IMR-90 (cell line): ENCODE results near the gene VEGFC. TPM values are rescaled to one million over a fixed set of nuclear protein-coding genes. Genes with fewer than 3 reads are reported as not detected.

Experiments
- ATAC-seq: fragments of 200-7000 bp; cut with Tn5 transposase; 2 replicates; pipeline ENCODE4 v1.9.1; 2020; ENCODE audit warnings: low read depth, mild to moderate bottlenecking, moderate library complexity
- BruUV-seq: library from RNA; stranded (reverse); fragments of 400-500 nt; replicated peaks from 2 replicates; lab custom pipeline; 2021; lab: Mats Ljungman, UMichigan
- CTCF ChIA-PET: fragments of 300-600 bp; formaldehyde crosslinking; extraction: SDS; loops from one replicate; lab custom pipeline; 2021; ENCODE audit warnings: antibody characterized with exemption; lab: Yijun Ruan, JAX
- POLR2A ChIA-PET: fragments of 300-600 bp; sonication (Branson Sonifier 250); formaldehyde crosslinking; loops from one replicate; lab custom pipeline; 2022; ENCODE audit warnings: antibody characterized with exemption; ENCODE audit not compliant: unreplicated experiment; lab: Charles Lee
- DNase-seq: peaks from one replicate; pipeline ENCODE4 v3.0.0; 2013
- H2AFZ ChIP-seq: replicated peaks from 2 replicates; pipeline ENCODE3; 2013; ENCODE audit warnings: low read length, mild to moderate bottlenecking; ENCODE audit not compliant: poor library complexity
- H2AK5ac ChIP-seq: 2 replicates; pipeline ENCODE4 v1.6.1; 2013; ENCODE audit warnings: low read depth, low read length, inconsistent platforms
- H2AK9ac ChIP-seq: replicated peaks from 2 replicates; pipeline ENCODE3; 2013; ENCODE audit warnings: mild to moderate bottlenecking, low read depth, low read length, moderate library complexity; ENCODE audit not compliant: poor library complexity
- H2BK120ac ChIP-seq: 2 replicates; pipeline ENCODE4 v1.6.1; 2013; ENCODE audit warnings: low read depth, low read length, inconsistent platforms
- H2BK15ac ChIP-seq: 3 replicates; pipeline ENCODE4 v1.6.1; 2013; ENCODE audit warnings: low read depth, low read length, inconsistent platforms
- H2BK20ac ChIP-seq: 2 replicates; pipeline ENCODE4 v1.6.1; 2013; ENCODE audit warnings: low read depth, mild to moderate bottlenecking, inconsistent platforms, low read length, moderate library complexity
- H2BK5ac ChIP-seq: 2 replicates; pipeline ENCODE4 v1.6.1; 2013; ENCODE audit warnings: mild to moderate bottlenecking, low read depth, low read length, inconsistent platforms; ENCODE audit not compliant: poor library complexity, severe bottlenecking
- H3K14ac ChIP-seq: replicated peaks from 2 replicates; pipeline ENCODE4 v1.6.1; 2013; ENCODE audit warnings: low read depth, low read length, inconsistent platforms
- H3K18ac ChIP-seq: 2 replicates; pipeline ENCODE4 v1.6.1; 2013; ENCODE audit warnings: low read depth, low read length, control low read depth
- H3K23ac ChIP-seq: 2 replicates; pipeline ENCODE4 v1.6.1; 2013; ENCODE audit warnings: low read depth, low read length, inconsistent platforms
- H3K27ac ChIP-seq: 2 replicates; pipeline ENCODE4 v1.5.1; 2013; ENCODE audit warnings: mild to moderate bottlenecking, control low read depth, low read length; ENCODE audit not compliant: insufficient read depth
- H3K27me3 ChIP-seq: 2 replicates; pipeline ENCODE4 v1.6.1; 2013; ENCODE audit warnings: low read length; ENCODE audit not compliant: control insufficient read depth, insufficient read depth
- H3K36me3 ChIP-seq: 2 replicates; pipeline ENCODE4 v1.6.1; 2013; ENCODE audit warnings: low read length, mixed read lengths; ENCODE audit not compliant: control insufficient read depth, insufficient read depth
- H3K4ac ChIP-seq: 2 replicates; pipeline ENCODE4 v1.6.1; 2013; ENCODE audit warnings: low read depth, low read length, inconsistent platforms
- H3K4me1 ChIP-seq: 2 replicates; pipeline ENCODE4 v1.6.1; 2013; ENCODE audit warnings: low read length, mixed read lengths; ENCODE audit not compliant: control insufficient read depth, insufficient read depth
- H3K4me2 ChIP-seq: 2 replicates; pipeline ENCODE4 v1.6.1; 2013; ENCODE audit warnings: low read depth, mild to moderate bottlenecking, control low read depth, low read length, moderate library complexity
- H3K4me3 ChIP-seq: 2 replicates; pipeline ENCODE4 v1.5.1; 2013; ENCODE audit warnings: low read depth, mild to moderate bottlenecking, control low read depth, low read length, moderate library complexity; ENCODE audit not compliant: insufficient read depth
- H3K56ac ChIP-seq: 2 replicates; pipeline ENCODE4 v1.6.1; 2013; ENCODE audit warnings: low read length, inconsistent platforms; ENCODE audit not compliant: insufficient read depth; ENCODE audit errors: extremely low read depth
- H3K79me1 ChIP-seq, 2 experiments: 2 replicates each; pipeline ENCODE4 v1.6.1; 2013; ENCODE audit warnings: low read length in 2 of 2, inconsistent platforms in 1 of 2, low read depth in 1 of 2
- H3K9ac ChIP-seq: 2 replicates; pipeline ENCODE4 v1.6.1; 2013; ENCODE audit warnings: low read depth, low read length, control low read depth
- H3K9me1 ChIP-seq: 2 replicates; pipeline ENCODE4 v1.6.1; 2013; ENCODE audit warnings: low read length, inconsistent platforms; ENCODE audit not compliant: insufficient read depth
- H3K9me3 ChIP-seq: 2 replicates; pipeline ENCODE4 v1.6.1; 2013; ENCODE audit warnings: low read length; ENCODE audit not compliant: control insufficient read depth, insufficient read depth
- H4K20me1 ChIP-seq: 2 replicates; pipeline ENCODE4 v1.6.1; 2013; ENCODE audit warnings: low read length, inconsistent platforms; ENCODE audit not compliant: insufficient read depth
- H4K5ac ChIP-seq: 2 replicates; pipeline ENCODE4 v1.6.1; 2013; ENCODE audit warnings: mild to moderate bottlenecking, low read depth, low read length, control low read depth
- H4K8ac ChIP-seq, 2 experiments: 2 replicates each; pipeline ENCODE4 v1.6.1; 2013; ENCODE audit warnings: low read depth in 2 of 2, low read length in 2 of 2, control low read depth in 1 of 2, inconsistent platforms in 1 of 2
- H4K91ac ChIP-seq: 2 replicates; pipeline ENCODE4 v1.6.1; 2013; ENCODE audit warnings: low read depth, low read length, inconsistent platforms; ENCODE audit not compliant: insufficient read depth
- BHLHE40 ChIP-seq: fragments of 150-350 bp; IDR thresholded peaks from 2 replicates; pipeline ENCODE4 v1.6.1; 2016; ENCODE audit warnings: mild to moderate bottlenecking, low read depth, low read length
- CHD1 ChIP-seq: IDR thresholded peaks from 2 replicates; pipeline ENCODE4 v1.6.1; 2012; ENCODE audit warnings: low read depth, low read length, improper control_type of control experiment
- ELK1 ChIP-seq: fragments of 150-350 bp; IDR thresholded peaks from 2 replicates; pipeline ENCODE4 v1.6.1; 2016; ENCODE audit warnings: low read depth, mild to moderate bottlenecking, low read length, moderate library complexity, borderline replicate concordance
- FOS ChIP-seq: fragments of 150-350 bp; IDR thresholded peaks from 2 replicates; pipeline ENCODE4 v1.6.1; 2016; ENCODE audit warnings: low read depth, low read length
- MAFK ChIP-seq: IDR thresholded peaks from 2 replicates; pipeline ENCODE4 v1.6.1; 2012; ENCODE audit warnings: low read depth, low read length, improper control_type of control experiment
- MAZ ChIP-seq: IDR thresholded peaks from 2 replicates; pipeline ENCODE4 v1.6.1; 2012; ENCODE audit warnings: low read depth, mild to moderate bottlenecking, low read length, improper control_type of control experiment, moderate library complexity, borderline replicate concordance
- MXI1 ChIP-seq: IDR thresholded peaks from 2 replicates; pipeline ENCODE4 v1.6.1; 2012; ENCODE audit warnings: low read depth, mild to moderate bottlenecking, low read length, moderate library complexity, borderline replicate concordance
- NFE2L2 ChIP-seq: fragments of 150-350 bp; IDR thresholded peaks from 2 replicates; pipeline ENCODE4 v1.6.1; 2016; ENCODE audit warnings: low read depth, mild to moderate bottlenecking, low read length
- POLR2A ChIP-seq: IDR thresholded peaks from 2 replicates; pipeline ENCODE4 v1.6.1; 2012; ENCODE audit warnings: mild to moderate bottlenecking, low read depth, low read length
- RAD21 ChIP-seq: IDR thresholded peaks from 2 replicates; pipeline ENCODE4 v1.6.1; 2012; ENCODE audit warnings: low read length, improper control_type of control experiment
- RCOR1 ChIP-seq: IDR thresholded peaks from 2 replicates; pipeline ENCODE4 v1.6.1; 2012; ENCODE audit warnings: mild to moderate bottlenecking, low read length, improper control_type of control experiment; ENCODE audit not compliant: insufficient replicate concordance
- RFX5 ChIP-seq: IDR thresholded peaks from 2 replicates; pipeline ENCODE4 v1.8.0; 2012; ENCODE audit warnings: low read depth, mild to moderate bottlenecking, low read length, moderate library complexity
- SMC3 ChIP-seq: fragments of 150-350 bp; IDR thresholded peaks from 2 replicates; pipeline ENCODE4 v1.6.1; 2016; ENCODE audit warnings: low read depth, mild to moderate bottlenecking, antibody characterized with exemption, low read length, moderate library complexity
- USF2 ChIP-seq: fragments of 150-350 bp; IDR thresholded peaks from 2 replicates; pipeline ENCODE4 v1.6.1; 2017; ENCODE audit warnings: mild to moderate bottlenecking, antibody characterized with exemption, low read length, low read depth
- WGBS, 2 experiments: methylation state at CpG; one replicate each; pipeline versions ENCODE4 v1.1.5 to v1.1.7; 2013; ENCODE audit warnings: missing lambda C conversion rate in 2 of 2; ENCODE audit not compliant: insufficient read length in 1 of 2; ENCODE audit errors: extremely low coverage in 2 of 2; 5-methylcytosine and 5-hydroxymethylcytosine counted together
- dilution Hi-C: fragments of 300-500 bp; cut with HindIII; formaldehyde crosslinking; loops from one replicate; pipeline ENCODE4 v1.14.3; 2018; ENCODE audit warnings: low sequenced_read_pairs; ENCODE audit not compliant: unreplicated experiment
- in situ Hi-C: fragments of 300-500 bp; cut with MboI; formaldehyde crosslinking; loops from 3 replicates; pipeline ENCODE4 v1.14.3; 2019; ENCODE audit warnings: low sequenced_read_pairs, inconsistent platforms, mixed read lengths
- intact Hi-C: fragments of 100-400 bp; cut with micrococcal nuclease; formaldehyde crosslinking; loops from 2 replicates; pipeline ENCODE4 v1.10.0; 2022
- polyA plus RNA-seq, 3 experiments: library from polyadenylated mRNA; depleted of rRNA; stranded (reverse); fragments of >200 nt; gene quantifications; 2 replicates each; pipeline ENCODE4 v1.2.3, GENCODE V29; 2012; ENCODE audit warnings: low replicate concordance in 1 of 3
- total RNA-seq: library from RNA; depleted of rRNA; stranded (reverse); fragments of >200 nt; gene quantifications from 2 replicates; pipeline ENCODE4 v1.2.3, GENCODE V29; 2012
- TF ChIP-seq, protein P1 (sequence below): conservative IDR thresholded peaks from 2 replicates; pipeline ENCODE4 v1.5.1; 2012; ENCODE audit warnings: mild to moderate bottlenecking, low read depth, low read length, improper control_type of control experiment

VEGFC gene
- total and polyA plus RNA-seq, 2 of the 4 experiments (the other 2 are of a cell fraction), result 22.9 to 49.7 TPM

DNA sequence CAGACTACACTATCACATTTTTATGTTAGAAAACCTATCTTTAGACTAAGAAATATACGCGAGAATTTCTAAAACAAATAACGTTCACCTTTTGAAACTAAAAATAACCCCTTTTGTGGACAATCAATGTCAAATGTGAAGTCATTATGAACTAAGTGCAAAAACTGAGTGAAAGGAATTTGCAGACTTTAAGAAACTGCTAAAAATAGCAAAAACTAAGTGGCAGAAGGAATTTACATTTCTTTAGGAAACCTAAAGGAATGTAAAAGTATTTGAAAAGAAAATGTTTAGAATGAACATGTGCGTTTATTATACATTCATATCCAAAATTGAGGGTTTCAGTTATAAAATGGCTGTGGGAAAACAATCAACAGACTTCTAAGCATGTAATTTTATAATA lies 58.3 kb downstream of the VEGFC start:
- Histone ChIP-seq H2BK120ac (no peak overlapping the region), H3K14ac (no peak overlapping the region), H3K4ac (no peak overlapping the region), H3K27me3 (no peaks in the 10 kb centered on the region), H3K4me1 (peaks cover 10% of the 10 kb centered on the region), H4K20me1 (peaks cover 68% of the 10 kb centered on the region), H3K9me3 (no peaks in the 10 kb centered on the region), H3K27ac (no peak overlapping the region), H3K9ac (no peak overlapping the region), H4K91ac (no peak overlapping the region), H3K4me2 (no peak overlapping the region), H2AK5ac (no peak overlapping the region), H3K9me1 (peaks cover 15% of the 10 kb centered on the region), H3K23ac (no peak overlapping the region), H3K56ac (no peak overlapping the region), H4K5ac (no peak overlapping the region), H2BK5ac (no peak overlapping the region), H3K4me3 (no peak overlapping the region), H2AK9ac (no peak overlapping the region), H2AFZ (no peak overlapping the region), H3K36me3 (no peaks in the 10 kb centered on the region; the same call in 1 of the 2 replicates), H3K18ac (no peak overlapping the region), H4K8ac (no peak overlapping the region), H2BK20ac (no peak overlapping the region), H2BK15ac (no peak overlapping the region), H3K79me1 (peaks cover 0 to 28% of the 10 kb centered on the region in 2 experiments; a peak in 2 of 4 replicates)
- dilution Hi-C loops, result no loop called here
- DNase-seq, result no peak
- TF ChIP-seq POLR2A, result no peak
- TF ChIP-seq BHLHE40, result no peak
- TF ChIP-seq NFE2L2, result no peak
- TF ChIP-seq ELK1, result no peak
- TF ChIP-seq CHD1, result no peak
- no peak for TF ChIP-seq RCOR1
- TF ChIP-seq MAFK, result no peak
- TF ChIP-seq RAD21, result no peak
- TF ChIP-seq RFX5, result no peak
- TF ChIP-seq SMC3, result no peak
- TF ChIP-seq MAZ, result no peak
- no peak for TF ChIP-seq MXI1
- no peak for TF ChIP-seq USF2
- TF ChIP-seq FOS, result no peak
- TF ChIP-seq, protein P1, sequence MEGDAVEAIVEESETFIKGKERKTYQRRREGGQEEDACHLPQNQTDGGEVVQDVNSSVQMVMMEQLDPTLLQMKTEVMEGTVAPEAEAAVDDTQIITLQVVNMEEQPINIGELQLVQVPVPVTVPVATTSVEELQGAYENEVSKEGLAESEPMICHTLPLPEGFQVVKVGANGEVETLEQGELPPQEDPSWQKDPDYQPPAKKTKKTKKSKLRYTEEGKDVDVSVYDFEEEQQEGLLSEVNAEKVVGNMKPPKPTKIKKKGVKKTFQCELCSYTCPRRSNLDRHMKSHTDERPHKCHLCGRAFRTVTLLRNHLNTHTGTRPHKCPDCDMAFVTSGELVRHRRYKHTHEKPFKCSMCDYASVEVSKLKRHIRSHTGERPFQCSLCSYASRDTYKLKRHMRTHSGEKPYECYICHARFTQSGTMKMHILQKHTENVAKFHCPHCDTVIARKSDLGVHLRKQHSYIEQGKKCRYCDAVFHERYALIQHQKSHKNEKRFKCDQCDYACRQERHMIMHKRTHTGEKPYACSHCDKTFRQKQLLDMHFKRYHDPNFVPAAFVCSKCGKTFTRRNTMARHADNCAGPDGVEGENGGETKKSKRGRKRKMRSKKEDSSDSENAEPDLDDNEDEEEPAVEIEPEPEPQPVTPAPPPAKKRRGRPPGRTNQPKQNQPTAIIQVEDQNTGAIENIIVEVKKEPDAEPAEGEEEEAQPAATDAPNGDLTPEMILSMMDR, result no peak
- CTCF ChIA-PET, result interaction anchor here (0.7 kb wide), 1 partner anchor 343 kb away, joined by 3 read pairs; no protein-coding TSS in a partner anchor
- POLR2A ChIA-PET, result no interaction called here
- no CpG with 5 or more reads among the region's 4 CpGs for WGBS, 2 experiments
- intact Hi-C loops, result no loop called here
- no peak for ATAC-seq
- in situ Hi-C loops, result no loop called here
- no TSS peak for BruUV-seq
